ENCODE data around the gene GJA3. TPM values are rescaled to one million over a fixed set of nuclear protein-coding genes. Genes with fewer than 3 reads are reported as not detected.
A peak's percentile ranks its signal among the peaks of the same experiment; 100 is the strongest.

Gene GJA3
- total and polyA plus RNA-seq, 4 donors = 0.02 to 0.31 (median 0.03) TPM; not detected in 1

DNA sequence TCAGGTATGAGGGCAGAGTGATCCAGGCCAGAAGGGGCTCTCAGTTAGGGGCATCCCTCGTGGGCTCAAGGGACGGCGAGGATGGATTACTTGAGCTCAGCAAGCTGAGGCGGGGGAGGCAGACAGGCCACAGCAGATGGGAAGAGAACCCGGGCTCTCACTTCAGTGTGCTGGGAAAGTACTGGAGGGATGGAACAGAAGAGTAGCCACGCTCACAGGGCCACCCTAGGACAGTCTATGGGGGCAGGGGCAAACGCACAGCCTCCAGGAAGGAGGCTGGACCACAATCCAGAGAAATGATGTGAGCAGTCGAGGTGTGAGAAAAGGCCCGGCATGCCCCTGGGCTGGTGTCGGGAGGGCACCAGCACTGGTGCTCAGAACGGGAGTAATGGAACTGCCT, 9.2 kb downstream of the GJA3 start:
- ATAC-seq (ENCODE audit: insufficient read depth, low FRiP score) (no peak), DNase-seq (no peak)
- no peak for TF ChIP-seq CTCF (IDR thresholded peaks at IDR 0.05; ENCODE audit: control extremely low read depth, extremely low read depth)
- no peaks in the 10 kb centered on the region for H3K9me3 ChIP-seq (ENCODE audit: control insufficient read depth in 4 of 4, insufficient read depth in 3 of 4, low read length in 3 of 4)
- H3K4me3 ChIP-seq = no peak overlapping the region
- WGBS, 2 donors = 78 to 81% methylated on average over 11 of the region's 11 CpGs
- H3K27me3 ChIP-seq (ENCODE audit: control insufficient read depth in 3 of 3, insufficient read depth in 3 of 3, low read length in 2 of 3) = peaks cover 0 to 39% (median 26%) of the 10 kb centered on the region in 3 donors
- H3K9ac ChIP-seq (ENCODE audit: insufficient read depth in 1 of 2, low read length in 2 of 2) = no peak overlapping the region
- H3K36me3 ChIP-seq (ENCODE audit: control insufficient read depth in 4 of 4, insufficient read depth in 4 of 4, low read length in 4 of 4) = no peaks in the 10 kb centered on the region
- H3K4me1 ChIP-seq (ENCODE audit: control insufficient read depth in 5 of 5, insufficient read depth in 5 of 5, low read length in 5 of 5) = no peaks in the 10 kb centered on the region
- H3K27ac ChIP-seq (ENCODE audit: low read depth in 1 of 2, low read length in 1 of 2) = no peak overlapping the region

GRCh38 chr13:20151016-20151415, 9.8 kb downstream of the GJA3 start:
- Histone ChIP-seq H3K4me1 (ENCODE audit: control insufficient read depth in 5 of 5, insufficient read depth in 5 of 5, low read length in 5 of 5) (no peaks in the 10 kb centered on the region), H3K4me3 (no peak overlapping the region), H3K9ac (ENCODE audit: insufficient read depth in 1 of 2, low read length in 2 of 2) (no peak overlapping the region), H3K36me3 (ENCODE audit: control insufficient read depth in 4 of 4, insufficient read depth in 4 of 4, low read length in 4 of 4) (no peaks in the 10 kb centered on the region), H3K9me3 (ENCODE audit: control insufficient read depth in 4 of 4, insufficient read depth in 3 of 4, low read length in 3 of 4) (no peaks in the 10 kb centered on the region), H3K27ac (ENCODE audit: low read depth in 1 of 2, low read length in 1 of 2) (peak overlapping the region in 1 of 2 donors; percentile 29), H3K27me3 (ENCODE audit: control insufficient read depth in 3 of 3, insufficient read depth in 3 of 3, low read length in 2 of 3) (peaks cover 0 to 35% (median 32%) of the 10 kb centered on the region in 3 donors)
- TF ChIP-seq CTCF (IDR thresholded peaks at IDR 0.05; ENCODE audit: control extremely low read depth, extremely low read depth) = no peak
- DNase-seq = no peak
- 63 to 69% methylated on average over 6 of the region's 6 CpGs for WGBS, 2 donors
- ATAC-seq (ENCODE audit: insufficient read depth, low FRiP score) = no peak

DNA sequence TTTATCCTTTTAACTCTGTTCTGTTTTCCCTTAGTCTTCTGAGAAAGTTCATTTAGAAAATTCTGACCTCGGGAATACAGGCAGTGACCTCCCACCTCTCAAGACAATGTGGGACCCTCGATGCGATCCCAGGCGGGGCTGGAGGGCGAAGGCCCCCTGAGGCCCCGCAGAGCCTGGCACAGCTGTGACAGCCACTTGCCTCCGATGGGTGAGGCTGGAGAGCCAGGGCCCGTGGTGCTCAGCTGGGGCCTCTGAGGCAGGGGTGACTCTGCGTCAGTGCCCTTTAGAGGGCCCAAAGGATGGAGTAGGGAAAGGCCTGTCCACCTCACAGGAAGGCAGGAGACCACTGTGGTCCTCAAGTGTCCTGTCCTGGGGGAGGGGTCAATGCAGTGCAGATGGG, 10.3 kb downstream of the GJA3 start:
- Histone ChIP-seq H3K27ac (ENCODE audit: low read depth in 1 of 2, low read length in 1 of 2) (peak overlapping the region in 1 of 2 donors; percentile 29), H3K36me3 (ENCODE audit: control insufficient read depth in 4 of 4, insufficient read depth in 4 of 4, low read length in 4 of 4) (no peaks in the 10 kb centered on the region), H3K4me3 (no peak overlapping the region), H3K9me3 (ENCODE audit: control insufficient read depth in 4 of 4, insufficient read depth in 3 of 4, low read length in 3 of 4) (no peaks in the 10 kb centered on the region), H3K9ac (ENCODE audit: insufficient read depth in 1 of 2, low read length in 2 of 2) (no peak overlapping the region), H3K27me3 (ENCODE audit: control insufficient read depth in 3 of 3, insufficient read depth in 3 of 3, low read length in 2 of 3) (peaks cover 0 to 33% (median 32%) of the 10 kb centered on the region in 3 donors), H3K4me1 (ENCODE audit: control insufficient read depth in 5 of 5, insufficient read depth in 5 of 5, low read length in 5 of 5) (no peaks in the 10 kb centered on the region)
- 83 to 92% methylated on average over 9 of the region's 9 CpGs for WGBS, 2 donors
- no peak for TF ChIP-seq CTCF (IDR thresholded peaks at IDR 0.05; ENCODE audit: control extremely low read depth, extremely low read depth)
- ATAC-seq (ENCODE audit: insufficient read depth, low FRiP score) = no peak
- DNase-seq = no peak

GRCh38 chr13:20149762-20150161, 11.1 kb downstream of the GJA3 start:
- TF ChIP-seq CTCF (IDR thresholded peaks at IDR 0.05; ENCODE audit: control extremely low read depth, extremely low read depth) = no peak
- no peaks in the 10 kb centered on the region for H3K9me3 ChIP-seq (ENCODE audit: control insufficient read depth in 4 of 4, insufficient read depth in 3 of 4, low read length in 3 of 4)
- H3K36me3 ChIP-seq (ENCODE audit: control insufficient read depth in 4 of 4, insufficient read depth in 4 of 4, low read length in 4 of 4) = no peaks in the 10 kb centered on the region
- peak overlapping the region in 1 of 2 donors; percentile 63 for H3K27ac ChIP-seq (ENCODE audit: low read depth in 1 of 2, low read length in 1 of 2)
- ATAC-seq (ENCODE audit: insufficient read depth, low FRiP score) (no peak), DNase-seq (no peak)
- H3K9ac ChIP-seq (ENCODE audit: insufficient read depth in 1 of 2, low read length in 2 of 2) = no peak overlapping the region
- H3K4me1 ChIP-seq (ENCODE audit: control insufficient read depth in 5 of 5, insufficient read depth in 5 of 5, low read length in 5 of 5) = no peaks in the 10 kb centered on the region
- 56 to 71% methylated on average over 9 of the region's 9 CpGs for WGBS, 2 donors
- peaks cover 0 to 28% (median 28%) of the 10 kb centered on the region in 3 donors for H3K27me3 ChIP-seq (ENCODE audit: control insufficient read depth in 3 of 3, insufficient read depth in 3 of 3, low read length in 2 of 3)
- no peak overlapping the region for H3K4me3 ChIP-seq
